UCSD-AML1 (cell line): ENCODE measurements around the gene PPP2R5E.

Source experiments
- DNase-seq: peaks from one replicate; lab custom pipeline; 2025; ENCODE audit not compliant: unreplicated experiment; lab: John Stamatoyannopoulos, UW

PPP2R5E gene

GRCh38 chr14:63474111-63474510 is 69.1 kb downstream of the PPP2R5E start:
- DNase-seq = no peak

- DNase-seq = no peak
These were observed 70.0 kb downstream of the PPP2R5E start for GRCh38 chr14:63472986-63473788.

DNA sequence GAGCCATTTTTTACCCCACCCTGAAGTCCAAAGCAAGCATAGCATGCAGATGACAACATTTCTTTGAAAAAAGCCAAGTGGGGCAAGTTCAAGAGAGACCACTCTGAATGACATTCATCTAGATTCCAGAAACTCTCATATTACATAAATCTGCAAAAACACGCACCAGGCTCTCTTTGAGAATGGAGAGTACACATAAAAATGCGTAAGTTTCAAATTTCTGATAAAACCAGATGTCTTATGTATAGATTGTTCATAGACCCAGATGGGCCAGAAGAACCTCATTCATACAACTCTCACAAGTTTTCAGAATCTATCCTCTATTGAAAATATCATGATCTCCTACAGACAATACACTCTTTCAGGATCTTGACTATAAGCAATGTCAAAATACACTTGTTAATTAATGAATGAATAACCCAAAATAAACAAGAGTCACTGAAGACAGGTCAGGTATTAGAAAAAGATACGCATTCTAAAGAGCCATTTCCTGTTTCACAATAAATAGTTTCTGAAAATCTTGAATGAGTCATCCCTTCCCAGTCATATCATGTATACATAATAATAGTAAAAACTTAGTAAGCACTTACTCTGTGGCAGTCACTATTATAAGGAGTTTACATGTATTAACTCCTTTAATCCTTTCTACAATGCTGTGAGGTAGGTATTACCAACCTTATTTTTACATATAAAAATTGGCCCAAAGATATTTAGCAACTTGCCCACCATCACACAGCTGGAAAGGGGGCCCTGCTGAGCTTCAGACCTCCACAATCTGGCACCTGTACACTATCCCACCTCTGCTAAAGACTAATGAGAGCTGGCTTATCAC is 72.0 kb downstream of the PPP2R5E start:
- DNase-seq = no peak

DNA sequence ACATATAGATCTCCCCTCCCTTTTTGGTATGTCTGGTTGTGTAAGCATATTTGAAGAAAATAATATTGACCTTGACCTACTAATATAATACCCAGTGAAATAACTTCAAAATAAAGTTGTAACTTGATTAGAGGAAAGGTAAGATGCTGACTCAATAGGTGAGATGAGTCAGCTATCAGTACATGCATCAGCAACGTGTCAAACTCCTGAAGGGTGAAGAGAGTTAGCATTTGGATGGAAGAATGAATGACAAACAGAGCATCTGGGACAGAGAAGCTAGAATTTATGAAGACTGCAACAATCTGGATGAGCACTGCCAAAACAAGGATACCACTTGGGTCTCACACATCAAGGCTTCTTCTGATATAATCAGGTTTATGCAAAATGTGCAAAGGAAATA is 74.9 kb downstream of the PPP2R5E start:
- DNase-seq = no peak

DNA sequence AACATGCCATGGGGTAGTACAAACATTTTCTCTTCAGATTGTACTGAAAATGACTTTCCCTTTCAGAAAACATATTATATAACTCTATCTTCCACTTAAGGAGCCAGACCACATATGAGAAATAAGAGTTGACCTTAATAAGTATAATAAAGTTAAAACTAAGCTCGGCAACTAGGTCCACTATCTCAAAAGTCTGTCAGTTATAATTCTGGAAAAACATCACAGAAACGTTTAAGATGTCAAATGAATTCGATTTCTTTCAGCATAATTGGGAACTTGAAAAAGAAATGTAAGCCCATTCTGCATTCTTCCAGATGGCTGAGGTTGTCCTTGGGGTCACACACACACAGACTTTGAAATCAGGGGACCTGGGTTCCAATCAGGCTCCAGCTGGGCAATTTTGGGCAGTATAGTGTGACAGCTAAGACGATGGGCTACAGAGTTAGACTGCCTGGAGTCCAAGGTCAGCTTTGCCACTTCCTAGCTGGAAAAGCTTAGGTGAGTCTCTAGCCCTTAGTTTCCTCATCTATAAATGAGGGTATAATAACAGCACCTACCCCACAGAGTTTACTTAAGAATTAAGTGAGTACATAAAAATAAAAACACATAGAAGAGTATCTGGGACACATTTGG is 75.6 kb downstream of the PPP2R5E start:
- DNase-seq = no peak

GRCh38 chr14:63465347-63465746 is 77.8 kb downstream of the PPP2R5E start:
- DNase-seq = no peak

- DNase-seq = no peak
These were observed 82.4 kb downstream of the PPP2R5E start for GRCh38 chr14:63460680-63461369.

DNA sequence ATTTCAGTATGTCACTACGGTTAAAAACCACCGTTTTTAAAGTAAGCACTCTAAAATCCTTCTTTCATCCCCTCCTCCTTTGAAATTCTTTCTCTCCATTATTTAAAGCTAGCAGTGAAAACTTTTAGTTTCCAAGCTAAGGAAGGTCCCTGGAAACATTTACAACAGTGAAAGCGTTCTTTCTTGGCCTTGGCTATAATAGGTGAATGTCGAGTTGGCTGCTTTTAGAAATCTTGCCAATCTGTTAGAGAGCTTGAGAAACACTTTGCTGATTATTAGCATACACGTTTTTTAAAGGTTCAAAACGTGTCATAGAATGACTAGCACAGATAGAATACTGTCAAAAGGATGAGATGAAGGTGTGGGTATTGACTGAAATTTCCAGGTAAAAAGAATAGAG is 83.4 kb downstream of the PPP2R5E start:
- DNase-seq = no peak

DNA sequence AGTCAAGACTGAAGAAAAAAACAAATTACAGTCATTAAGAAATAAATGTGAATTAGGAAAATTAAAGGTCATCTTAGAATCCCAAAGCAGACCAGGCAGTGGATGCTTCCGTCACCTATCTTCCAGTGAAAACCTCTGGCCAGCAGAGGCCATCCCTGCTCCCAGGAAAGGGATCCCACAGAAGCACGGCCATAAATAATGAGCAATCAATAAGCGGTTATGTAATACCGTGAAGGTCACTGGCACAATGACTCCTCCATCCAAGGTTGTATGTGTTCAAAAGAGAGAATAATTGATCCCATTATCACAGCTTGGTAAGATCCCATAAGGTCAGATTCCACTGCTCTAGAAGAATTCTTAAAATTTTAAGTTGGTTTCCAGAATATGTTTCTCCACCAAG is 85.7 kb downstream of the PPP2R5E start:
- DNase-seq = no peak

- DNase-seq = peak; percentile 17
These were observed 88.1 kb downstream of the PPP2R5E start for GRCh38 chr14:63454863-63455622.

- DNase-seq = no peak
These were observed 88.7 kb downstream of the PPP2R5E start for GRCh38 chr14:63454436-63454835.

DNA sequence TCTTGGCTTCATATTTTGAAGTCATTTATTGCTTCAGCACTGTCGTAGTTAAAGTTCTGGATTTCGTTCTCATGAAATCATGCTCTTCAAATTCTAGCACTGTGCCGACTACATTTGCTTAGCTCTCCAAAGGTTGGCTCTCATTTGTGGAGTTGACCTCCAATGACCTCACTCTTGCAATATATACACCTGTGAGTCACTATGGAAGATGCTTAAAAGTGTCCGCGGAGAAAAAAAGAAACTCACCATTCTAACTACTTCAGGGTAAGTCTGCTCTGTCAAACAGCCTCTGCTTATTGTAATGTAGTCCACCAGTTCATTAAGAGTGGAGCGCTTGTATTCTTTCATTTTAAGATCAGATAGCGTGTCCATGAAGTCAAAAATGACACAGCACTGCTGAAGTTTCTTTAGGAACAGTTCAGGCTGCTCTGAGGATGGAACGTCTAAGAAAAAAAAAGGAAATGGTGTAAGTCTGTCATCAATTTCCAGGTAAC is 89.7 kb downstream of the PPP2R5E start:
- DNase-seq = no peak

DNA sequence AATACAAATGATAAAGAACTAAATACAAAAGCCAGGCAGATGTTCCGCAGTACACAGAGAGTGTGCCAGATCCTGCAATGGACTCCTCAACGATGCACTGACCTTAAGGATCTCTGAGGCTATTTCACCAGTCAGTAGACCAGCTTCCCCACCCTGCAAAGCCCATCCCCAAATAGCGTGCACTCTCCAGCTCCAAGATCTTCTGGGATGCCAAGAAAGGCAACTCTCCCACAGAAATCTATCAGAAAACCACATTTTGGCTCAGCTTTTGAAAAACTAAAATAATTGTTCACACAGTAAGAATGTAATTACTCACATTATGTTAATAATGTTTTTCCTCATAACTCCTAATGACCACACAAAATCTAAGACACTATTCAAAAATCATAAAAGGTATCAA is 90.4 kb downstream of the PPP2R5E start:
- DNase-seq = no peak

DNA sequence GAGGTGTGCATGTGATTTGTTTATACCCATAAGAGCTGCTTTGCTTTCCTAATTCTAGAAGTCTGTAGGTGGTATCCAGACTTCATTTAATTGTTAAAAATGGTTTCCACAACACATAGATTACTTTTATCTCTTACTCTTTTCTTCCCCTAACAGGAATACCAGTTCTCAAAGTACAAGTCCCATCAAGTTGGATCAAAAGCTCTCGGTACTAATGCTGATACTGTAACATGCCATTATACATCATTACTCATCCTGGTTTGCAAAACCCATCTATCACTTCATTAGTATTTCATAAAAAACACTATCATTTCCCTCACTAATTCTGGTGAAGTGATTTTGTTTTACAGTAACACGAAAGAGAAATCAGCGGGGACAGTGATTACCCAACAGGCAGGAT is 94.3 kb downstream of the PPP2R5E start:
- DNase-seq = no peak

DNA sequence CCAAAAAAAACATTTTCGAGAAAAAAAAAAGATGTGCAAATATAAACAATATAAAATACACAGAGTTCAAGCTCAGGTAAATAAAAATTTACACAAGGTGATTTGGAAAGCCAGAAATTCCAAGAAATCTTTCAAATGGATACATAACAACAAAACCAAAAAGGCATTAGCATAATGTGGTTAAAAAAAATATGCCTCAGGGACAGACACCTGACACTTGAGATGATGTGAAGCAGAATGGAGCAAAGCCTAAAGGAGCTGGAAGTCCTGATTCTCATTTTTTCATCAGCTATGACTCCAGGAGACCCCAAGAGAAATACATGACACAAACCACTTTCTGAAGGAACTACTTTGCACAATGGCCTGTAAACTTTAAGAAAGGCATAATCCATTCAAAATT is 98.6 kb downstream of the PPP2R5E start:
- no peak for DNase-seq

DNA sequence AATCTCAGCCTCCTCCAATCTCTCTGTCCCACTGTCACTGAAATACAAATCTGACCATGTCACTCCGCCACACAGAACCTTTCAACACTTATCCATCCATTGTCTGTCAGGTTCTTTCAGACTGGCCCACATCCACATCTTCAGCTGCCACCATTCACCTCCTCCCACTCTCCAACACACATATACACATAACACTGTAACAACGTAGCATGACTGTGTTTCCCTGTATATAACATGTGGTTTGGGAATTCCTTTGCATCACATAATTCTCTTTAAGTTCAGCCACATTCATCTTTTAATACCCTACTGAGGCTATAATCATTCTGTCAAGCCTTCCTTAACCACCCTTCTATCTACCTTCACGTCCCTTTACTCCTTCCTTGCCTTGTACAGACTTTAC is 99.2 kb downstream of the PPP2R5E start:
- DNase-seq = no peak

DNA sequence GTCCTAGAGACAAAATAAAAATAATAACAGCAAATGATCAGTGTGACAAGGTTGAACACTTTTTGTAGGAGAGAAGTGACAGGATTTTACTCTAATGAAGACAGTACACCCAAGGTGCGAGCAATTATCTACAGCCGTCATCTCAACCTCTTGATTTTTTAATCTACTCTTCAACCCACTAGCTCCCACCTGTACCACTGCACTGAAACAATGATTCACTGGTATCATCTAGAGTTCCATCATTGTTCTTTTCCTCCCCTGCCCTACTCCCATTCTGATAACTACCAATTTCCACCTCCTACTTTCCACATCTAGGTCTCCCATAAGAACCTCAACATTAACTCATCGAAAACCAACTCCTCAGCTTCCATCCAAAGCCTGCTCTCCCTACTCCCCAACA is 99.8 kb downstream of the PPP2R5E start:
- DNase-seq = no peak

DNA sequence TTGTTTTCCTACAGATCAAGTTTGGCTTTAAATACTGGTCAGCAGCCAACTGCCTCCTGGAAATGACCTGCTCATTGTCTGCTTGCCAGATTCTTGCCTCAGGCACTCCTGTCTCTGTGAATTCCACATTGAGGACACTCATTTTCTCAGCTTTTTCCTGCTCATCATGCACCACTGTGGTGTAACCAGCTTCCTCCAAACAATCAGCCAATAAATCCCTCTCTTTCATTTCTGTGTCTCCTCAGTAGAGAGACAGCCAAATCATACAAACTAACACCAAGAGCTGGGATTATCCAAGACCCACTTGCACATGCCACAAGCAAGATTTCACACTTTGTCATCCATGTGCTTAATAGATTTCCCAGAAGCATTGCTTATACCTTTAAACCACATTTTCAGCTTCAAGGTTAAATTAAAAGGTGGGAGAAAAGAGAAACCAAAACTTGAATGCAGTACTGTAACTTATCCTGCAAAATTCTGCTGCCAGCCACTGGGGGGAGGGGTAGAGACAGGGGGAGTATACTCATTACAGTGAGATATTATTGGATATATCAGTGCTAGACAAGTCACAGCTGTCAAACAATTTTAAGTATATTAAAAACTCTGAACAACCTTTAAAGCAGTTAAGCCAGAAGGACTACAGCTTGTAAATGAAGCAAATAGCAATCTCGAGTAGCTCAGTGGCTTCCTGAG is 105.0 kb downstream of the PPP2R5E start:
- peak; percentile 9 for DNase-seq

- no peak for DNase-seq
These were observed 106.7 kb downstream of the PPP2R5E start for GRCh38 chr14:63436286-63437098.
